Activated CD4-positive, alpha-beta memory T cell treated with anti-CD3 and anti-CD28 coated beads for 36 hours (primary cell): ENCODE data around the gene DRAP1. TPM values are rescaled to one million over a fixed set of nuclear protein-coding genes. Genes with fewer than 3 reads are reported as not detected.
"Not testable (repeated sequence)": the region's sequence is repeated elsewhere in the genome, so short reads cannot be mapped to it uniquely, and the experiment has no call there.

Experiments used
- CTCF ChIA-PET: fragments of 350-600 bp; sonication (Branson Sonifier 250); formaldehyde crosslinking; loops from one replicate; lab custom pipeline; 2021; ENCODE audit warnings: antibody characterized with exemption, inconsistent platforms; lab: Charles Lee
- POLR2A ChIA-PET: fragments of 350-600 bp; sonication (Branson Sonifier 250); formaldehyde crosslinking; loops from one replicate; lab custom pipeline; 2021; ENCODE audit warnings: antibody characterized with exemption; lab: Charles Lee
- DNase-seq: peaks from one replicate; pipeline ENCODE4 v3.0.0-alpha.2; 2020
- H3K27ac Mint-ChIP-seq: one replicate; pipeline ENCODE4 v1.8.0; 2021; ENCODE audit warnings: mixed read lengths
- H3K27me3 Mint-ChIP-seq: one replicate; pipeline ENCODE4 v1.8.0; 2021; ENCODE audit warnings: mixed read lengths
- H3K36me3 Mint-ChIP-seq: one replicate; pipeline ENCODE4 v1.8.0; 2021; ENCODE audit warnings: mixed read lengths
- H3K4me1 Mint-ChIP-seq: one replicate; pipeline ENCODE4 v1.8.0; 2021; ENCODE audit warnings: low read depth, mixed read lengths
- H3K4me3 Mint-ChIP-seq: one replicate; pipeline ENCODE4 v1.8.0; 2021; ENCODE audit warnings: mild to moderate bottlenecking, mixed read lengths
- H3K9me3 Mint-ChIP-seq: one replicate; pipeline ENCODE4 v1.8.0; 2021; ENCODE audit warnings: mixed read lengths
- intact Hi-C: fragments of 100-400 bp; cut with micrococcal nuclease; formaldehyde crosslinking; loops from one replicate; pipeline ENCODE4 v1.15.1; 2023
- total RNA-seq, 2 experiments: library from RNA; stranded (reverse); gene quantifications; one replicate each; pipeline ENCODE4 v1.2.3, GENCODE V29; 2021

The DRAP1 gene
- total RNA-seq, 2 experiments from 2014 or later, result 154 to 169 TPM

GRCh38 chr11:65887723-65888162 lies 31.5 kb upstream of the DRAP1 start:
- Mint-ChIP-seq H3K4me3 (peak overlapping the region; percentile 99), H3K4me1 (peaks cover 53% of the 10 kb centered on the region), H3K36me3 (peaks cover 38% of the 10 kb centered on the region), H3K27ac (peak overlapping the region; percentile 89), H3K9me3 (no peaks in the 10 kb centered on the region), H3K27me3 (no peaks in the 10 kb centered on the region)
- POLR2A ChIA-PET, result interaction anchor here (0.6 to 7.5 kb wide), 9 partner anchors 8 to 243 kb away, joined by 3 to 98 read pairs (median 4); partner anchors contain the start of genes CFL1, CTSW, FOSL1 and KAT5
- peak; percentile 54 for DNase-seq
- CTCF ChIA-PET, result interaction anchor here (0.6 to 9.5 kb wide), 24 partner anchors 8 to 225 kb away, joined by 3 to 277 read pairs (median 5); partner anchors contain the start of genes AP5B1, BANF1, CFL1 and CTSW
- intact Hi-C loops, result loop anchor here (1.0 to 2.0 kb wide), 4 partner anchors 15 to 73 kb away; partner anchors contain the start of genes CFL1, EFEMP2 and SART1

GRCh38 chr11:65888163-65888814 lies 30.9 kb upstream of the DRAP1 start, which contains the start of gene FIBP:
Gene FIBP, minus strand, starts transcription at chr11:65888471. Its CDS starts 53 bp downstream, at chr11:65888418.
- peak; percentile 98 for DNase-seq
- H3K9me3 Mint-ChIP-seq, result no peaks in the 10 kb centered on the region
- peaks cover 57% of the 10 kb centered on the region for H3K4me1 Mint-ChIP-seq
- POLR2A ChIA-PET, result interaction anchor here (0.9 to 7.5 kb wide), 13 partner anchors 9 to 176 kb away, joined by 3 to 98 read pairs (median 4); partner anchors contain the start of genes CFL1, CTSW, FOSL1 and KAT5
- H3K36me3 Mint-ChIP-seq, result peaks cover 39% of the 10 kb centered on the region
- H3K27me3 Mint-ChIP-seq, result no peaks in the 10 kb centered on the region
- peak within 1 kb of the TSS; percentile 99 for H3K4me3 Mint-ChIP-seq
- peak within 1 kb of the TSS; percentile 89 for H3K27ac Mint-ChIP-seq
- CTCF ChIA-PET, result interaction anchor here (0.7 to 9.5 kb wide), 31 partner anchors 8 to 275 kb away, joined by 3 to 277 read pairs (median 4); partner anchors contain the start of genes AP5B1, BANF1, CFL1 and CST6
- intact Hi-C loops, result loop anchor here (1.0 to 2.0 kb wide), 4 partner anchors 15 to 73 kb away; partner anchors contain the start of genes CFL1, EFEMP2 and SART1

- ChIA-PET POLR2A (interaction anchor here (0.6 to 7.5 kb wide), 21 partner anchors 9 to 726 kb away, joined by 3 to 98 read pairs (median 4); partner anchors contain the start of genes BANF1, C11orf68, CFL1 and EIF1AD), CTCF (interaction anchor here (0.6 to 9.5 kb wide), 26 partner anchors 8 to 332 kb away, joined by 3 to 277 read pairs (median 4); partner anchors contain the start of genes BANF1, C11orf68, CFL1 and EFEMP2)
- peak; percentile 99 for DNase-seq
- H3K4me3 Mint-ChIP-seq, result peak within 1 kb of the TSS; percentile 99
- H3K4me1 Mint-ChIP-seq, result peaks cover 58% of the 10 kb centered on the region
- no peaks in the 10 kb centered on the region for H3K27me3 Mint-ChIP-seq
- intact Hi-C loops, result loop anchor here (1.0 kb wide), 2 partner anchors 10 to 29 kb away; partner anchors contain the start of genes C11orf68, DRAP1 and FOSL1
- no peaks in the 10 kb centered on the region for H3K9me3 Mint-ChIP-seq
- H3K36me3 Mint-ChIP-seq, result peaks cover 29% of the 10 kb centered on the region
- peak within 1 kb of the TSS; percentile 89 for H3K27ac Mint-ChIP-seq
Observed at GRCh38 chr11:65890324-65891218, 28.7 kb upstream of the DRAP1 start, which contains the start of gene CCDC85B. Gene CCDC85B, plus strand, starts transcription at chr11:65890673. Its CDS starts 111 bp downstream, at chr11:65890784.

- peaks cover 63% of the 10 kb centered on the region for H3K4me1 Mint-ChIP-seq
- POLR2A ChIA-PET, result interaction anchor here (0.7 to 7.5 kb wide), 11 partner anchors 9 to 467 kb away, joined by 3 to 98 read pairs (median 6); partner anchors contain the start of genes BANF1, C11orf68, CFL1 and EIF1AD
- CTCF ChIA-PET, result interaction anchor here (0.8 to 9.5 kb wide), 20 partner anchors 7 to 331 kb away, joined by 3 to 277 read pairs (median 5); partner anchors contain the start of genes BANF1, C11orf68, CFL1 and EFEMP2
- intact Hi-C loops, result no loop called here
- peak overlapping the region; percentile 65 for H3K4me3 Mint-ChIP-seq
- H3K27me3 Mint-ChIP-seq, result no peaks in the 10 kb centered on the region
- DNase-seq, result peak; percentile 53
- no peaks in the 10 kb centered on the region for H3K9me3 Mint-ChIP-seq
- H3K36me3 Mint-ChIP-seq, result peaks cover 29% of the 10 kb centered on the region
- peak overlapping the region; percentile 87 for H3K27ac Mint-ChIP-seq
Observed at GRCh38 chr11:65891219-65892136, 27.7 kb upstream of the DRAP1 start.

GRCh38 chr11:65892137-65892540 lies 27.1 kb upstream of the DRAP1 start:
- ChIA-PET POLR2A (interaction anchor here (5.0 to 7.5 kb wide), 2 partner anchors 8 to 33 kb away, joined by 95 to 98 read pairs; partner anchors contain the start of genes CFL1, FOSL1 and MUS81), CTCF (interaction anchor here (0.7 to 9.5 kb wide), 6 partner anchors 6 to 180 kb away, joined by 3 to 192 read pairs (median 6); partner anchors contain the start of genes FOSL1, KAT5 and MUS81)
- H3K27me3 Mint-ChIP-seq, H3K9me3 Mint-ChIP-seq, intact Hi-C loops: not testable (repeated sequence)
- DNase-seq, result peak; percentile 66
- peaks cover 28% of the 10 kb centered on the region for H3K36me3 Mint-ChIP-seq
- H3K27ac Mint-ChIP-seq, result peak overlapping the region; percentile 87
- H3K4me1 Mint-ChIP-seq, result peaks cover 63% of the 10 kb centered on the region
- H3K4me3 Mint-ChIP-seq, result peak overlapping the region; percentile 65

- DNase-seq, result no peak
- H3K4me3 Mint-ChIP-seq, result peak overlapping the region; percentile 65
- ChIA-PET POLR2A (interaction anchor here (1.3 to 7.5 kb wide), 4 partner anchors 7 to 34 kb away, joined by 3 to 98 read pairs (median 50); partner anchors contain the start of genes C11orf68, CFL1, FOSL1 and MUS81), CTCF (interaction anchor here (0.7 to 9.5 kb wide), 5 partner anchors 6 to 130 kb away, joined by 3 to 192 read pairs (median 3); partner anchors contain the start of genes FOSL1 and MUS81)
- peaks cover 65% of the 10 kb centered on the region for H3K4me1 Mint-ChIP-seq
- peaks cover 34% of the 10 kb centered on the region for H3K36me3 Mint-ChIP-seq
- no peaks in the 10 kb centered on the region for H3K9me3 Mint-ChIP-seq
- no peaks in the 10 kb centered on the region for H3K27me3 Mint-ChIP-seq
- intact Hi-C loops, result loop anchor here (1.0 kb wide), 1 partner anchor 36 kb away; no protein-coding TSS in a partner anchor
- H3K27ac Mint-ChIP-seq, result peak overlapping the region; percentile 87
Observed at GRCh38 chr11:65892661-65893317, 26.4 kb upstream of the DRAP1 start.

GRCh38 chr11:65894034-65894591 lies 25.1 kb upstream of the DRAP1 start:
- Mint-ChIP-seq H3K27ac (peak overlapping the region; percentile 87), H3K4me3 (peak overlapping the region; percentile 65), H3K9me3 (no peaks in the 10 kb centered on the region), H3K36me3 (peaks cover 36% of the 10 kb centered on the region), H3K4me1 (peaks cover 67% of the 10 kb centered on the region), H3K27me3 (no peaks in the 10 kb centered on the region)
- POLR2A ChIA-PET, result interaction anchor here (0.5 to 7.5 kb wide), 8 partner anchors 9 to 182 kb away, joined by 3 to 95 read pairs (median 3); partner anchors contain the start of genes C11orf68, CFL1, KAT5 and MUS81
- DNase-seq, result peak; percentile 55
- CTCF ChIA-PET, result interaction anchor here (1.2 to 10.6 kb wide), 3 partner anchors 6 to 128 kb away, joined by 3 to 192 read pairs (median 8); partner anchors contain the start of genes CCDC85B, FIBP and MUS81
- intact Hi-C loops, result no loop called here

GRCh38 chr11:65895482-65895981 lies 23.7 kb upstream of the DRAP1 start:
- Mint-ChIP-seq H3K4me1 (peaks cover 56% of the 10 kb centered on the region), H3K27me3 (no peaks in the 10 kb centered on the region), H3K36me3 (peaks cover 36% of the 10 kb centered on the region), H3K9me3 (no peaks in the 10 kb centered on the region), H3K27ac (peak overlapping the region; percentile 64), H3K4me3 (no peak overlapping the region)
- POLR2A ChIA-PET, result interaction anchor here (0.6 to 4.4 kb wide), 2 partner anchors 36 to 354 kb away, joined by 3 to 17 read pairs; partner anchors contain the start of genes CFL1 and MUS81
- DNase-seq, result no peak
- intact Hi-C loops, result no loop called here
- CTCF ChIA-PET, result interaction anchor here (10.6 kb wide), 1 partner anchor 7 kb away, joined by 192 read pairs; the partner anchor contains the start of genes CCDC85B and FIBP
